Measurements from ENCODE around the gene PRPH. TPM values are rescaled to one million over a fixed set of nuclear protein-coding genes. Genes with fewer than 3 reads are reported as not detected.

PRPH gene
- total and polyA plus RNA-seq, 2 donors from 2014 or later = 0.71 to 2.7 TPM

- H3K36me3 ChIP-seq (ENCODE audit: control insufficient read depth in 2 of 3, insufficient read depth in 3 of 3, low read length in 3 of 3) = no peaks in the 10 kb centered on the region
- no peak overlapping the region for H3K27ac ChIP-seq (ENCODE audit: low read depth in 2 of 2, low read length in 2 of 2)
- DNase-seq = no peak
- intact Hi-C loops (cut with DNase I) = no loop called here
- H3K9ac ChIP-seq (ENCODE audit: low read length in 3 of 3) = no peak overlapping the region
- peaks cover 0 to 17% (median 0%) of the 10 kb centered on the region in 3 donors for H3K4me1 ChIP-seq (ENCODE audit: control insufficient read depth in 2 of 3, insufficient read depth in 2 of 3, low read depth in 1 of 3, low read length in 3 of 3)
- no peak overlapping the region for H3K4me3 ChIP-seq (ENCODE audit: low read length in 3 of 3)
- no peak for TF ChIP-seq CTCF (IDR thresholded peaks at IDR 0.05; ENCODE audit: borderline replicate concordance, extremely low read depth, insufficient read depth)
- peaks cover 19% of the 10 kb centered on the region for H3K27me3 ChIP-seq (ENCODE audit: control insufficient read depth, insufficient read depth, low read length)
- no peak for FAIRE-seq
- no peaks in the 10 kb centered on the region for H3K9me3 ChIP-seq (ENCODE audit: control insufficient read depth in 2 of 3, insufficient read depth in 1 of 3, low read length in 3 of 3)
Measured at GRCh38 chr12:49292729-49293055, 2.3 kb upstream of the PRPH start.

- Histone ChIP-seq H3K4me1 (ENCODE audit: control insufficient read depth in 2 of 3, insufficient read depth in 2 of 3, low read depth in 1 of 3, low read length in 3 of 3) (peaks cover 0 to 15% (median 0%) of the 10 kb centered on the region in 3 donors), H3K27ac (ENCODE audit: low read depth in 2 of 2, low read length in 2 of 2) (no peak overlapping the region), H3K27me3 (ENCODE audit: control insufficient read depth, insufficient read depth, low read length) (peaks cover 25% of the 10 kb centered on the region), H3K4me3 (ENCODE audit: low read length in 3 of 3) (no peak overlapping the region), H3K36me3 (ENCODE audit: control insufficient read depth in 2 of 3, insufficient read depth in 3 of 3, low read length in 3 of 3) (no peaks in the 10 kb centered on the region), H3K9me3 (ENCODE audit: control insufficient read depth in 2 of 3, insufficient read depth in 1 of 3, low read length in 3 of 3) (no peaks in the 10 kb centered on the region), H3K9ac (ENCODE audit: low read length in 3 of 3) (no peak overlapping the region)
- no peak for FAIRE-seq
- no peak for TF ChIP-seq CTCF (IDR thresholded peaks at IDR 0.05; ENCODE audit: borderline replicate concordance, extremely low read depth, insufficient read depth)
- DNase-seq = peak; percentile 16 to 67 (median 52)
- intact Hi-C loops (cut with DNase I) = no loop called here
Measured at GRCh38 chr12:49293056-49293956, 1.6 kb upstream of the PRPH start.

GRCh38 chr12:49294086-49294803, 702 bp upstream of the PRPH start:
- no peaks in the 10 kb centered on the region for H3K36me3 ChIP-seq (ENCODE audit: control insufficient read depth in 2 of 3, insufficient read depth in 3 of 3, low read length in 3 of 3)
- FAIRE-seq = no peak
- peak in 2 of 5 donors; percentile 38 to 57 for DNase-seq
- no peak overlapping the region for H3K9ac ChIP-seq (ENCODE audit: low read length in 3 of 3)
- H3K27me3 ChIP-seq (ENCODE audit: control insufficient read depth, insufficient read depth, low read length) = peaks cover 30% of the 10 kb centered on the region
- intact Hi-C loops (cut with DNase I) = no loop called here
- H3K4me1 ChIP-seq (ENCODE audit: control insufficient read depth in 2 of 3, insufficient read depth in 2 of 3, low read depth in 1 of 3, low read length in 3 of 3) = peaks cover 0 to 15% (median 0%) of the 10 kb centered on the region in 3 donors
- no peaks in the 10 kb centered on the region for H3K9me3 ChIP-seq (ENCODE audit: control insufficient read depth in 2 of 3, insufficient read depth in 1 of 3, low read length in 3 of 3)
- TF ChIP-seq CTCF (IDR thresholded peaks at IDR 0.05; ENCODE audit: borderline replicate concordance, extremely low read depth, insufficient read depth) = no peak
- no peak overlapping the region for H3K27ac ChIP-seq (ENCODE audit: low read depth in 2 of 2, low read length in 2 of 2)
- no peak overlapping the region for H3K4me3 ChIP-seq (ENCODE audit: low read length in 3 of 3)
